Fibroblast of skin of right quadriceps (primary cell): Measurements from ENCODE around the gene CLCA2.
A peak's percentile ranks its signal among the peaks of the same experiment; 100 is the strongest.

Source experiments
- DNase-seq: peaks from one replicate; pipeline ENCODE4 v3.0.0-alpha.2; 2013

Gene CLCA2, protein sequence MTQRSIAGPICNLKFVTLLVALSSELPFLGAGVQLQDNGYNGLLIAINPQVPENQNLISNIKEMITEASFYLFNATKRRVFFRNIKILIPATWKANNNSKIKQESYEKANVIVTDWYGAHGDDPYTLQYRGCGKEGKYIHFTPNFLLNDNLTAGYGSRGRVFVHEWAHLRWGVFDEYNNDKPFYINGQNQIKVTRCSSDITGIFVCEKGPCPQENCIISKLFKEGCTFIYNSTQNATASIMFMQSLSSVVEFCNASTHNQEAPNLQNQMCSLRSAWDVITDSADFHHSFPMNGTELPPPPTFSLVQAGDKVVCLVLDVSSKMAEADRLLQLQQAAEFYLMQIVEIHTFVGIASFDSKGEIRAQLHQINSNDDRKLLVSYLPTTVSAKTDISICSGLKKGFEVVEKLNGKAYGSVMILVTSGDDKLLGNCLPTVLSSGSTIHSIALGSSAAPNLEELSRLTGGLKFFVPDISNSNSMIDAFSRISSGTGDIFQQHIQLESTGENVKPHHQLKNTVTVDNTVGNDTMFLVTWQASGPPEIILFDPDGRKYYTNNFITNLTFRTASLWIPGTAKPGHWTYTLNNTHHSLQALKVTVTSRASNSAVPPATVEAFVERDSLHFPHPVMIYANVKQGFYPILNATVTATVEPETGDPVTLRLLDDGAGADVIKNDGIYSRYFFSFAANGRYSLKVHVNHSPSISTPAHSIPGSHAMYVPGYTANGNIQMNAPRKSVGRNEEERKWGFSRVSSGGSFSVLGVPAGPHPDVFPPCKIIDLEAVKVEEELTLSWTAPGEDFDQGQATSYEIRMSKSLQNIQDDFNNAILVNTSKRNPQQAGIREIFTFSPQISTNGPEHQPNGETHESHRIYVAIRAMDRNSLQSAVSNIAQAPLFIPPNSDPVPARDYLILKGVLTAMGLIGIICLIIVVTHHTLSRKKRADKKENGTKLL

DNA sequence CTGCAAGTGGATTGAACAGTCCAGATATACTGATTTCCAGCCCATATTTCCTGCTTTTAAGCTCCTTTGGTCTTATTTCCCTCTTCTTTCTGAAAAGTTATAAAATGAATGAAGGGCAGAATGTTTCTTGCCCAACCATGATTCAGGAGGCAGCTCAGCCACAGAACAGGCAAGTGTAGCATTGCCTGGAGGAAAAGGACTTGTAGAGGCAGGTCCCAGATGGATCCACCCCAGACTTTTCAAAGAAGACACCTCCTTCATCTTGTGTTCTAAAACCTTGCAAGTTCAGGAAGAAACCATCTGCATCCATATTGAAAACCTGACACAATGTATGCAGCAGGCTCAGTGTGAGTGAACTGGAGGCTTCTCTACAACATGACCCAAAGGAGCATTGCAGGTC is at the start of gene CLCA2:
Gene CLCA2 (plus strand): TSS at position 299 of the 400 bp plus-strand sequence. CDS start 77 bp downstream, at position 376.
- no peak for DNase-seq

DNA sequence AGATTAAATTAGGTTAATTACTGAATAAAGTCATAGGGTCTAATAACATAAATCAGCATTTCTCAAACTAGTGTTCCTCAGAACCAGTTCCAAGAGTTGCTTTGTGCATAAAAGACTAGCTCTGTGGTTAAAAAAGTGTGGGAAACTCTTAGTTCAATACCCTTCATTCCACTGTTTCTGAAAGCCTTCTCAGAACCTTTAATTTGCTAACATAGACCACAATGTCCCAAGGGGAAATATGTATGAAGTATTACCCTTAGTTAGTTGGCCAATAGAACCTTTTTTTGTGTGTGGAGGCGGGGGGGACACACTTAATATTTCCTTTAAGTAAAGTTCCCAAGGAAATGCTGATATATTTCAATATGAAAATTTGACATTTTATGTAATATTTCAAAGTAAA is 48.3 kb upstream of the CLCA2 start:
- peak; percentile 68 for DNase-seq

DNA sequence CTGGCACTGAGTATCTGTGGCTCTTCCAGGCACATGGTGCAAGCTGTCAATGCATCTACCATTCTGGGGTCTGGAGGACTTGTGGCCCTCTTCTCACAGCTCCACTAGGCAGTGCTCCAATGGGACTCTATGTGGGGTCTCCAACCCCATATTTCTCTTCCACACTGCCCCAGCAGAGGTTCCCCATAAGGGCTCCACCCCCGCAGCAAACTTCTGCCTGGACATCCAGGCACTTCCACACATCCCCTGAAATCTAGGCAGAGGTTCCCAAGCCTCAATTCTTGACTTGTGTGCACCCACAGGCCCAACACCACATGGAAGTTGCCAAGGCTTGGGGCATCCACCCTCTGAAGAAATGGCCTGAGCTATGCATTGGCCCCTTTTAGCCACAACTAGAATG is 46.6 kb upstream of the CLCA2 start:
- DNase-seq: no peak

DNA sequence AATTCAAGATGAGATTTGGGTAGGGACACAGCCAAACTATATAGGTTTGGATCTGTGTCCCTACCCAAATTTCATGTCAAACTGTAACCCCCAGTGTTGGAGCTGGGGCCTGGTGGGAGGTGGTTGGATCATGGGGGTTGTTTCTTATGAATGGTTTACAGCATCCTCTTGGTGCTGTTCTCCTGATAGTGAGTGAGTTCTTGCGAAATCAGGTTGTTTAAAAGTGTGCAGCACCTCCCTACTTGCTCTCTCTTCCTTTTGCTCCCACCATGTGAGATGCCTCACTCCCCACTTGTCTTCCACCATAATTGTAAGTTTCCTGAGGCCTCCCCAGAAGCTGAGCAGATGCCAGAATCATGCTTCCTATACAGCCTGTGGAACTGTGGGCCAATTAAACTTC is 45.2 kb upstream of the CLCA2 start:
- no peak for DNase-seq

DNA sequence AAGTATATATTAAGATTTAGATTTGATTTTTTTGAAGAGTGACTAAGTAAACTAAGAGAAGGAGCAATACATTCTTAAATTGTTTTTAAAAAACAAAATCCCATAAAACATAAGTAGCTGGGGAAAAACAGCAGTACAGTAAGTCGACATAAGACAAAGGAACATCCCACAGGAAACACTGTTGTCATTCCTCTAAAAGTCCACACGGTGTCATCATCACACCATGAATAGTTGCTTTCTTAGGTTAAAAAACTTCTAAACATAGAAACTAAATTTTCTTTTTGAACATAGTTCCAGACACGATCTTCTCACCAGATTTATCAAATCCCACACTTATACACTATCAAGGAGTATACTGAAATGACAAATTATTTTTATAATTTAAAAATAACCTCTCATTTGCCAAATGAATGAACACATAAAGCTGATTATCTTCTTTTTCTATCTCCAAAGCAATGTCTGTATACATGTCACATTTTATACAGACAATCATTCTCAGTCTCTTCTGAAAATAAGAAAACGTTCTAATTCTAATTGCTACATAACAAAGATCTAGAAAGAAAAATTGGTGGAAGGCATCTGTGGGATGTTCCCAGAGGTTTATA is 43.6 kb upstream of the CLCA2 start:
- peak; percentile 73 for DNase-seq

DNA sequence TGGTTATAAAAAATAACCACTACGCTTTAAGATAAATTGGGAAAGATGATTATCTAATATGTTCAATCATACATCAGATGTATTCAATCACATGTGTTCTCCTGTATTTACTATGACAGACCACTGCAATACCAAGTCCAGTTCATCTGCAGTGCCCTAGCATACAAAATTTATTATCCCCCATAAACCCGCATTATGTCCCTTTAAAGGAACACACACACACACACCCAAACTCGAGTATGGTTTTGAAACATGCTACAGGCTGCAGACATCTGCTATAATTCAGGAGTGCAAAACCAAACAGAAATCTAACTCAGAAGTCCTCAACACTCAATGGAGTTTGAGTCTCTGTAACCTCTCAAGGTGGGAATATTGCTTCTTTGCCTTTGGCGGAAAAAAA is 42.7 kb upstream of the CLCA2 start:
- no peak for DNase-seq

DNA sequence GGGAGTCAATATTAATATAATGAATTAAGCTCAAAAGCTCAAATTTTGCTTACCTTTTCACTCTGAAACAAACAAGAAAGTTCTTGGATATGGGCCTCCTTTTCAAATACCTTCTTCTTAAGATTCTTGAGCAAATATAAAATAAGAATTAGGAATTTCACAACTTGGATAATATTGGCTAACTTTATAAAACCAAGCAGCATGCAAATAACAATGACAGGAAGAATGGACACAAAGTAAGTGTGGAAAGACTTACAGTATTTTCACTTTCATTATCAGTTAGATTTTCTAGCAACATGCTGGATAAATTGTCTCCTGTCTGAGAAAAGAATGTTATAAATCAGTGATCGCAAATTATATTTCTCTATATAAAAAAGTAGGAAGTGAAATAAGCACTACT is 41.1 kb upstream of the CLCA2 start:
- DNase-seq: no peak

DNA sequence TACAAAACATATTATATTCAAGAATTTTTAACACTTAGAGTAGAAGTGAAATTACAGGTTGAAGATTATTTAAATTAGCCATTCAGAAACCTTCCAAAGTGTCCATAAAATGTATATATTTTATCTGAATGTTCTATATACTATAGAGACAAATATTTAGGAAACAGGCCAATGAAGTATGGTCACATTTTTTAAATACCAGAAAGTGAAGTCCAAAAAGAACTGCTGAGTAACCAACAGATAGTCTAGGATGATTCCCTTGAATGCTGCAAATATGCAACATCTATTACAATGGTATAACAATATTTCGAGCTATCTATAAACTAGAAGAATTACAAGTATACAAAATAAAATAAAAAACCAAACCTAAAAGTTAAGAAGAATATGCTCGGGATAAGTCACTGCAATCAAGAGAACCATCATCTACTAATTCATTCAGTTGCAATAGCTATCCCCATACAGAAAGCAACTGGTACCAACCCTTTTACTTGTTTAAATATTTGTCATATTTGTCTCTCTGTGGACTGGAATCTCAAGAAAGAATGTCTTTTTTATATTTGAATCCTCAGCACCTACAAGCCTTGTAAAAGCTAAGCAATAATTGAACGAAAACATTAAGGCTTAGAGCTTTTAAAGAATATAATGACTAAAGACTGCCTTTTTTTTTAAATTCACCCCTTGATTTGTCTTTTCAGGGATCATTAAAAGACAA is 35.9 kb upstream of the CLCA2 start:
- DNase-seq: peak; percentile 40

DNA sequence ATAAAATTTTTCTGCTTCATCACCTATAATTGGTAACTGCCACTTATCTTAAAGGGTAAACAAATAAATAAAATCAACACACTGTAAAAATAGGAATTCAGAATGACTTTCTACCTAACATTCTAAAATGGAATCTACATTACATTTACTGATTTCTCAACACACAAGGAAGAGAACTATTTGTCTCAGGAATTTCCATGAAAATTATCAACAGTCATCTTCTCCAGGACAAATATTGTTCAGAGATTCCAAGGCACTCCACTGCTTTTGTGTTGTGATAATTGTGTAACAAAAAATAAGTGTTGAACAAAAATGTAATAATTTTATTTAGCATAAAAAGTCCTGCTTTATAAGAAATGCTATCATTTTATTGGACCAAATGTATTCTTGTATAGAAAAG is 35.2 kb upstream of the CLCA2 start:
- peak; percentile 17 for DNase-seq

DNA sequence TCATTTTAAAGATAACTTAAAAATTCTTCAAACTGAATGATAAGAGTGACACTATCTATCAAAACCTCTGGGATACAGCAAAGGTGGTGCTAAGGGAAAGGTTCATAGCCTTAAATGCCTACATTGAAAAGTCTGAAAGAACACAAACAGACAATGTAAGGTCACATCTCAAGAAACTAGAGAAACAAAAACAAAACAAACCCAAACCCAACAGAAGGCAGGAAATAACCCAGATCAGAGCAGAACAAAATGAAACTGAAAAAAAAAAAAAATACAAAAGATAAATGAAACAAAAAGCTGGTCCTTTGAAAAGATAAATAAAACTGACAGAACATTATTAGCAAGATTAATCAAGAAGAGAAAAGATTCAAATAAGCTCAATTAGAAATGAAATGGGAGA is 34.7 kb upstream of the CLCA2 start:
- no peak for DNase-seq

DNA sequence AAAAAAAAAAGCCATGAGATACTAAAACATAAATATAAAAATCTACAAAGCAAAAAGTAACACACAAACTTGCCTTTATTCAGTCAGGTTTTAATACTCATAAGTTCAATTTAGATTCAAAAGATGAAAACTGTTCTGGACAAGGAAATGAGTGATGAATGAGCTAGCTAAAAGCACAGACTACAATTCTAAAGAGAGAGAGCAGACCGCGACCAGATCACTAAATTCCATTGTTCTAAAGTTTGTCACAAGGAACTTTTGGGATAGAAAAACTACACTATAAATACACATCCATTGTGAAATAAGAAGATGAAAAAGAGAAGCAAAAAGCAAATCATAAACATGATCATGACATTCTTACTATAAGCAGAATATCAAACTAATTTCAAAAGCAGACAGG is 29.6 kb upstream of the CLCA2 start:
- no peak for DNase-seq

DNA sequence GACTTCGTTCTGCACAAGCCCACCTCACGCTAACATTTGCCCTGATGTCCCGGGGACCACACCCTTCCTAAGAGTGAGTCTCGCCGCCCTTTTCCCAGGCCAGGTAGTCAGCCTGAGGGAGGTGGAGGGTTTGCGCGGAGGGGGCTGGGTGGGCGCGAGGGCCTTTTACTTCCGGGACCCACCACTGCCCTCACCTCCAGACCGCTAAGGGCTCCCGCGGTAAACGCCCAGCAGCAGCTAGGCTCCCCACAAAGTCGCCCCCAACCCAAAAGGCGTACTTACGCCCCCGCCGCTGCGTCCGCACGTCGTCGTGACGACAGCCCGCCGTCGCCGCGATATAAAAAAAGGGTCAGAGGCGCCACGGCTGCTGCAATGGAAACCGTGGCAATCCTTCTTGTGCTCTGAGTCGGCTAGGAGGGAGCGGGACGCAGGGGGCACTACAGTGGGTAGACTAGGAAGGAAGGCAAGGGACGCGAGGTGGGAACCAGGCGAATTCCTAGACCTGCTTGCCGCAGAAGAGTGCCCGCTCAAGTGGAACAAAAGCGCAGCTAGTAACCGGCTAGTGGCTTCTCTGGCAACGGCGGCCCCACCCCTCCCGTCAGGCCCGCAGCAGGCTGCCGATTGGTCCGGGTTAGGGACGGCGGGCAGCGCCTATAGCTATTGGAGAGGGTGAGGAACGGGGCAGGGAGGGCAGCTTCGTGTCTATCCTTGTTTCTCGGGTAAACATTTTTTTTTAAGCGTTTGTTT is 28.0 kb upstream of the CLCA2 start, which contains the start of gene ODF2L:
Gene ODF2L (minus strand): TSS at position 573 of the 747 bp plus-strand sequence. CDS start 9,296 bp downstream, outside the sequence.
- DNase-seq: peak; percentile 82

DNA sequence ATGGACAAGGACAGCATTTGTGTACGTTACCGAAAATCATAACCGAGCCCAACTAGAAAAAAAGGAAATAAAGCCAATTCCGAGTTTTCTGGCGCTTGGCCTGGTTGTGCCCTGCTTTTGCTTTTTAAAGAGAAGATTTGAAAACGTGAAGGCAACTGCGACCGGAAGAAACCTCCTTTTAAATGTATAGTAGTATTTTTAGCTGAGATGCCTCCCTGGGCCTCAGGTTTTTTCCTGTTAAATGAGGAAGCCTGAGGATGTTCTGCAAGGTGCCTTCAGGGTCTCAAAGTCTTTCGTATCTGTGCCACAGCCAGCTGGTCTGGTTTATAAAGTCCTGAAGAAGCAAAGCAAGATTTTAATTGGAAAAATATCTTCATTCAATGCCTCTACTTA is 27.5 kb upstream of the CLCA2 start:
- no peak for DNase-seq

DNA sequence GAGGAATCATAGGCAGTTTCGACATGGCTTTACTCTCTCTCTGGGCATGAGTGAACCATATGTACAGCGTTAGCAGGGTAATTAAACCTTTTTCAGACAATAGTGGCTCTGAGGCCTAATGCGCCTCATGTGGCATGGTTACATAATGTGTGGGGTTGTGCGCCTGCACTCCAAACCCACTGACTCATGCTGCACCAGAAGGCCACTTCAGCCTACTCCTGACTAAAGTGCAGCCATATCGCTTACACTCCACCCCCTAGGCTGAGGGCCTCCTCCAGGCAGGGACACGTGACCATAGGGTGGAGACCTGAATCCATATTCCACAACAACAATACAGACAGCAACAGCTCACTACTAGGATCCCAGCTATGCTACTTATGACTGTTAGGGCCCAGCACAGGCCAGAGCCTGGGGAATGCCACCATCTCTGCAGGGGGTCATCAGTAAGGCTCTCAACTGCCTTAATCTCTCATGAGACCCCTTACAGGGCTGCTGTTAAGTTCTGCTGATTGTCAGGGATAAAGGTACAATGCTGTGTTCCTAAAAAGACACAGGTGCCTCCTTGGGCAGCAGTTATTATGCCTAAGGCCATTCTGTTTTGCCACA is 14.5 kb upstream of the CLCA2 start:
- DNase-seq: peak; percentile 67

DNA sequence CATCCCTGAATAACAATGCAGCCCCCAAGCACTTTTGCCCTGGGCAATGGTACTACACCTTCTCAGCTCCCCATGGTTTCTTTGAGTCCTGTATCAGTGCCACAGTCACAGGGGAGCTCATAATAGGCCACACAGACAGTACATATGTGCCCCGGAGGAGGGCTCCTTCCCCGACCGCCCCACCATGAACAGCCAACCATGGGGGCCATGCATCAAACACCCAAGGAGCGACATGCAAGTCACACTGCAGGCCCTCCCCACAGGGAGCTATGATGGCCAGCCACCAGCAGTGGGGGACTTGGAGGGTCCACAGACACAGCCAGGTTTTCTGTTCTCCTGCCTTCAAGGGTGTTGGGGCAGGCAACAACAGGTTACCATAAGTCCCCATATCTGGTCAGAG is 13.1 kb upstream of the CLCA2 start:
- DNase-seq: no peak

DNA sequence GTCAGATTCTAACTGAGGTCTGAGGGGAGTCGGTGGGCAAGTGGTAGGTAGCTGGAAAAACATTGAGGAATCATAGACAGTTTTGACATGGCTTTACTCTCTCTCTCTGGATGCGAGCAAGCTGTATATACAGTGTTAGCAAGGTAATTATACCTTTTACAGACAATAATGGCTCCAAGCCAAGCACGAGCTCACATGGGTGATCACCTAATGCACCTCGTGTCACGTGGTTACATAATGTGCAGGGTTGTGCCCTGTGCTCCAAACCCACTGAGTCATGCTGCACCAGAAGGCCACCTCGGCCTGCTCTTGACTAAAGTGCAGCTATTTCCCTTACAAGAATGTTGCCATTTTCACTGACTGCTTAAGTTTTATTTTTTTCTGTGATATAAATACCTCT is 7.6 kb upstream of the CLCA2 start:
- no peak for DNase-seq

DNA sequence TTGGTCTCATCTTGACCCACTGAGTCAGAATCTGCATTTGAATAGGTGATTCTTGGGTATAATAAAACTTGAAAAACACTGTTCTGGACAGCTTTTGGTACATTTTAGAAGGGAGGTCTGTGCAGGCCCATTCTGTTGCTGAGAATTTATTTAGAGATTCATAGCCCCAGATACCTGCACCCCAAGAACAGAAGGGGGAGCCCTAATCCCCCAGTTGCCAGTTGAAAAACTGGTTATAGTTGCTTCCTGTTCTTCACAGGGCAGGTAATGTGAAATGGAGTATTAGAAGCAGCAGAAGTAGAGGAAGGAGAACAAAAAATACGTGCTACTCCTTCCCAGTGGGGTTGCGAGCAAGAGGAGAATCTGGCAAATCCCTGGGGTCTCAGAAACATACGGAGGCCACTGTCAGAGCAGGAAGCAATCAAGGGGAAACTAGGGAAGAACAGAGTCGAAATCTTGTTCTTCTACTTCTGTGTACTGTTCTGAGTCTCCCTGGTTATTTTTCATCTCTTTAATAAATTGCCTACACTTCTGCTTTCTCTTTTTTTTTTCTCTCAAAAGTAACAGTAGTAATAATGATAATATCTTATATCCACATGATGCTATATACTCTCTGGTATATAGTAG is 4.6 kb upstream of the CLCA2 start:
- DNase-seq: peak; percentile 37

DNA sequence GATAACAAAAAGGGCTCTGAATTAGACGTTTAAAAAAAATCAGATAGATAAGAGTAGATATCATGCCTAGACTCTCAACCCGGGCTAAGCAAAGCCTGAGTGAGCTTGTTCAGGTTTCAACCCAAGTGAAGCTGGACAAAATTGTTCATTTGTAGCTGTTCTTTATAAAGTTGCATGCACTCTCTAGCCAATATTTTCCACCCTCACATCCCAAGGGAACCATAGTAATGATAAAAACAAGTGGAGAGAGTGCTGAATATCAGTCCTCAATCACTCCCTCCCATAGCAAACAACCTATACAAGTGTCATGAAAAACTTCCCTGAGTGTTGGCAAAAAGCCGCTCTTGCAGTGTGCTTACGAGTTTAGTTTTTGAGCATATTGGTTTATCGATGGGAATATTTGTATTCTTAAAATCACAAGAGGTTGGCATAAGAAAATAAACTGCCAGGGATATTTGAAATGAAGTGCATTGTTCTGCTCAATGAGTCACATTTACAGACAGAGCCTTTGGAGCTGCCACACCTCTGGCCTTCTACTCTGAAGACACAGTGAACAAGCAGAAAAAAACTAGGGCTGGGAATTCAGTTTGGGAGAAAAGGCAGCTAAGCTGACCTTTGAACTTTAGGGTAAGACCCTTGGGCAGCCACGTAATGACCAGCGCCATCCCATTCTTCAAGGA is 2.2 kb upstream of the CLCA2 start:
- no peak for DNase-seq

DNA sequence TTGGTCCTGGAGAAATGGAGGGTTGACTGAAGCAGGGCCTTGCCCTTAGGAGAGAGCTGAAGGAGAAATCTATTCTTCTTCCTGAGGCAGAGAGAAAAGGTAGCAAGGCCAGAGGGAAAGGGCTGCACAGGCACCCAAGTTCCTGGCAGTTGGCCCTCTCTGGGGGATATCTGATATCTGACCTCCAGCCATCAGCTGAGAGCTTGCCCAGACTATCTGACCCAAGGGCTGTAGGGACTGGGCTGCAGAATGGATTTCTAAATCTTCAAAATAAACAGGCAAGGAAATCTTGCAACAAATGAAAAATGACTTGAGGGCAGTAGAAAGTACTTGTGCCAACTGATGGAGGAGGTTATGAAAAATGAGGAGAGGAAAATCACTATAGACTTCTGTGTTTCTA is 498 bp upstream of the CLCA2 start:
- DNase-seq: no peak

DNA sequence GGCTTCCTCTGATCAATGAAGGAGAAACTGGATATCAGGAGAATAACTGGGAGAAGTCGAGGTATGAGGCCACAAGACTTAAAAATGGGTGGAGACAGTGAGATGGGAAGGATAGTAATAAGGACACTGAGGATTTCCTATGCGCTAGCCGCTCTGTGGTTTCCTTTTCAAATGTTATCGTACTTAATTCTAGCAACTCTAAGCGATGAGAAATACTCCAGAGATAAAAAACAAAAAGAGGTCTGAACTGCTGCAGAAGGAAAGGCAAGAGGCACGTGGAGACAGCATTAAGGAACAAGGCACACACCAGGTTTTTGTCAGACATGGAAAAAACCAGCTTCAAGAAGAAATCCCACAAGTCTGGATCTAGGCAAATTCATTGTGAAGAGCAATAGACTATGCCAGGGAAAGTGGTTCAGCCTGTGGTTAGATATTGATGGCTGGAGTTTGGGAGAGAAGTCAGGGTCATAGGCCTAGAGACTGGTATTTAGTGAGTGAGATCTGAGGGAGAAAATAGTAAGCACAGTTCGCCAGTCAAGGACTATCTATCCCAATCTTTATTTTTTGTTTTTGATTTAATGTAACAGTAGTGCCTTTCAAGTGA is 5.3 kb downstream of the CLCA2 start:
- peak; percentile 24 for DNase-seq
